ENCODE measurements around the gene EPB41L2.

DNA sequence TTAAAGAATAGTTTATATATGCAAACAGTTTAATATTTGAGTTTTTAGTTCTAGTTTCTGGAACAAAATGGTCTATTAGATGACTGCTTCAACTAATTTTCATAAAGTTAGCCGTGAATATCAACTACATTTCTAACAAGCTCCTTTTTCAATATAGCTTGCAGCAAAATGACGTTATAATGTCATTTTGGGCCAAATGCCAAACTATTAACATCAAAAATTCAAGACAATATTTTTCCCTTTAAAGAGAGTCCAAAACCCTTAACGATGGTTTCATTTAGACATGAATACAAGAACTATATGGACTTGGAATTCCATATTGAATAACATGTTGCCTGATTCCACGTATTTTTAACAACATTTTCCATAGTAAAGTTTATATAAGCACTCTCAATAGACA is 144.9 kb downstream of the EPB41L2 start:
- TF ChIP-seq, protein P1, sequence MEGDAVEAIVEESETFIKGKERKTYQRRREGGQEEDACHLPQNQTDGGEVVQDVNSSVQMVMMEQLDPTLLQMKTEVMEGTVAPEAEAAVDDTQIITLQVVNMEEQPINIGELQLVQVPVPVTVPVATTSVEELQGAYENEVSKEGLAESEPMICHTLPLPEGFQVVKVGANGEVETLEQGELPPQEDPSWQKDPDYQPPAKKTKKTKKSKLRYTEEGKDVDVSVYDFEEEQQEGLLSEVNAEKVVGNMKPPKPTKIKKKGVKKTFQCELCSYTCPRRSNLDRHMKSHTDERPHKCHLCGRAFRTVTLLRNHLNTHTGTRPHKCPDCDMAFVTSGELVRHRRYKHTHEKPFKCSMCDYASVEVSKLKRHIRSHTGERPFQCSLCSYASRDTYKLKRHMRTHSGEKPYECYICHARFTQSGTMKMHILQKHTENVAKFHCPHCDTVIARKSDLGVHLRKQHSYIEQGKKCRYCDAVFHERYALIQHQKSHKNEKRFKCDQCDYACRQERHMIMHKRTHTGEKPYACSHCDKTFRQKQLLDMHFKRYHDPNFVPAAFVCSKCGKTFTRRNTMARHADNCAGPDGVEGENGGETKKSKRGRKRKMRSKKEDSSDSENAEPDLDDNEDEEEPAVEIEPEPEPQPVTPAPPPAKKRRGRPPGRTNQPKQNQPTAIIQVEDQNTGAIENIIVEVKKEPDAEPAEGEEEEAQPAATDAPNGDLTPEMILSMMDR (IDR thresholded peaks at IDR 0.05): no peak
- no peak for TF ChIP-seq POLR2A (IDR thresholded peaks at IDR 0.05)

All from body of pancreas (tissue), 4 donors.